ENCODE data around the gene BHLHE41. TPM values are rescaled to one million over a fixed set of nuclear protein-coding genes. Genes with fewer than 3 reads are reported as not detected.

Gene BHLHE41
- polyA plus RNA-seq, 1 donor: 3.7 TPM

DNA sequence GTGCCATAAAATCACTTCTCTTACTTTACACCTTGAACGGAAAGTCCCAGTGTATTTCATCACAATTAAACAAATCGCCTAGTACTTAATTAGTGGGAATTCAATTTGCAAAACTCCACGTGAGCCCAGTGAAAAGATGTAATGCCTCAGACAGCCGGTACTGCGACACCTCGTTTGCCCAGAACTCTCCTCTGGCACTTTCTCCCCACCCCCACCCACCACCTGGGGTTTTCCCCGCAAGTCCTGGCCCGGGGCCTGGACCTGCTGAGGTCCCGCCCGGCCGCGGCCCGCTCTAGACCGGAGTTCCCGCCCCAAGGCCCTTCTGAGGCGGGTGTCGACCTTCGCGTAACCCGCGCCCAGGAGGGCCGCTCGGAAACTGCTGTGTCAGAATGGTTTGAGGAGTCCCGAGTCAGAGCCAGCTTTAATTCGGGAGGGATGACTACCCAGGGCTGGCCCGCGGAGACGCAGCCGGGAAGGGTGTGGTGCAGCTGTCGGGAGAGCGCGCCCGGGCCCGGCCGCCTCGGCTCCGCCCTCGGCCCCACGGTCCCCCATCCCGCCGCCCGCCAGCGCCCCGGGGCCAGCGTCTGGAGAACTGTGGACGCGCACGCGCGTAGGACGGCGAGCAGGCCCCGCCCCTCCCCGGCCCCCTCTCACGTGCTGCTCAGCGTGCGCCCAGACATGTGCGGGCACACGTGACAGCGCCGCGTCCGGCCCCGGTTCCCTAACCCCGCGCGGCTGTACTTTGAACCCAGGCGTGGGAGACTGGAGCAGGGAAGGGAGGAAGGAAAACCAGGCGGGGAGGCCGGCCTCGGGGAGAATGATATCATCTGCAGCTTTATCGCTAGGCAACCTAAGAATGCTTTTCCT is 10.8 kb downstream of the BHLHE41 start:
- peak; percentile 94 for DNase-seq

DNA sequence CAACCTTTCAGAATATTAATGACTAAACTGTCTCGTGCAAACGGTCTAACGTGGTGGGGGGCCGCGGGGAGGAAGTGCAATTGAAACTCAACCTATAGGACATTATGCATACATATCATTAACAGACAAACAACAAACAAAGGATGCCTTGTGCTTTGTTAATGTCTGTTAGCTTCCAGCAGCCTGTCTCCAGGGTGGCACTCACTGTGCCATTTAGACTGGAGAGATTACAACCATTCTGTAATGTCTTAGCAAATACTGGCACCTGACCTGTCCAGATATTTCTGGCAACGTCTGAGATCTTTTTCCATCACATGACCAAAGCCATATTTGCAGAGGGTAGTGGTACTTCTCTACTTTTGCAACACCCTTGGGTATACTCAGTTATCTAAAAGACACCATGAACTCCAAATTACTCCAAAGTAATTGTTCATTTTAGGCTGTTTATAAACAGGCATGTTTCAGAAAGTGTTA is 11.6 kb downstream of the BHLHE41 start:
- DNase-seq: no peak

DNA sequence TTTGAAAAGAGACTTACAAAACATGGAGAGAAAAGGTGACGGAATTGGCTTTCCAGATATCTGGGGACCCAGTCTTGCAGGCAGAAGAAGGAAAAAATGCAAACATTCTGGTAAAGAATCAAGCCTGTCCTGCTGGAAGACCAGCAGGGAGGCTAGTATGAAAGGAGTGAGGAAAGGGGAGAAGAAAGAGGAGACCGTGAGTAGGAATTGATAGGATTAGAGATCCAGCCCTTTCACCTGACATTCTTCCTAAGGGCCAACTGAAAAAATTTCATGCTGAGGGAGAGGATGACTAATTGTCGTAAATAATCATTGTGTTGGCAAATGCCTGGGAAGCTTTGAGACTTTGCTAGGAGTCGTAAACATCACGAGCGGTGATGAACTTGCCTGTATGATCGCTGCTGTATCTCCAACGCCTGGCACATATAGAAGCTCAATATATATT is 12.1 kb downstream of the BHLHE41 start:
- no peak for DNase-seq

GRCh38 chr12:26112232-26112631 is 12.6 kb downstream of the BHLHE41 start:
- no peak for DNase-seq

- DNase-seq: peak; percentile 76
These were observed 15.4 kb downstream of the BHLHE41 start for GRCh38 chr12:26109343-26109881.

GRCh38 chr12:26108915-26109314 is 15.9 kb downstream of the BHLHE41 start:
- no peak for DNase-seq

DNA sequence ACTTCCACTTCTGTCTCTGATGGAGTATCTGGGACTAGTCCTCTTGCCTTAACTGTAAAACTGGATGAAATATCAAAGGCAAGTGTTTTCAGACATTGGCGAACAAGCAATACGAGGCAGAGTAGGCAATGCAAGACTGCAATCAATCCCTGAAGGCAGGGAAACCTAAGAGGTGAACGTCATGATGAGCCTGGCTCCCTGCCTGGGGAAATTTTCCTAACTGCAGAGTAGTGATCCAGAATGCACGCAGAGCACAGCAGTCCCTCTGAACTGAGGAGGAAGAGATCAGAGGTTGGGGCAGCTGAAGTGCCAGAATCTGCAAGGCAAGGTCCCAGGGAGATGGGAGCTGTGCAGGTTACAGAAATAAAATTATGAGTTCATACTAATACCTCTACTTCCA is 18.5 kb downstream of the BHLHE41 start:
- DNase-seq: no peak

DNA sequence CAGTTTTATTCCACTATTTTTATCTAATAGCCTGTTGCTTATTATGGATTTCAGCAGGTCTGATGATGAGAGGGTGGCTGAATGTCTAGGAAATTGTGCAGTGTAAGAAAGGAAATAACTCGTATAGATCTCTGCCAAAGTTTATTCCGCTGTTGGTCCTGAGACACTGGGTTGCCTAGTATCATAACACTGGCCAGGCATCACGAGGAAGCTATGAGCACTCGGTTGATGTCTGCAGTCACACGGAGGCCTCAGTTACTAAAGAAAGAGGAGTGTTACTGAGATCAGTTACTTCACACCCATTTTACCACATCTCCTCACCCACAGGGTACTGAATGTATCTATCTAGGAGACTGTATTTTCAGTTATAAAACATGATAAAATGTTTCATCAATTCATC is 21.9 kb downstream of the BHLHE41 start:
- DNase-seq: no peak

- no peak for DNase-seq
These were observed 23.1 kb downstream of the BHLHE41 start for GRCh38 chr12:26101763-26102162.

GRCh38 chr12:26101350-26101734 is 23.5 kb downstream of the BHLHE41 start:
- DNase-seq: no peak

DNA sequence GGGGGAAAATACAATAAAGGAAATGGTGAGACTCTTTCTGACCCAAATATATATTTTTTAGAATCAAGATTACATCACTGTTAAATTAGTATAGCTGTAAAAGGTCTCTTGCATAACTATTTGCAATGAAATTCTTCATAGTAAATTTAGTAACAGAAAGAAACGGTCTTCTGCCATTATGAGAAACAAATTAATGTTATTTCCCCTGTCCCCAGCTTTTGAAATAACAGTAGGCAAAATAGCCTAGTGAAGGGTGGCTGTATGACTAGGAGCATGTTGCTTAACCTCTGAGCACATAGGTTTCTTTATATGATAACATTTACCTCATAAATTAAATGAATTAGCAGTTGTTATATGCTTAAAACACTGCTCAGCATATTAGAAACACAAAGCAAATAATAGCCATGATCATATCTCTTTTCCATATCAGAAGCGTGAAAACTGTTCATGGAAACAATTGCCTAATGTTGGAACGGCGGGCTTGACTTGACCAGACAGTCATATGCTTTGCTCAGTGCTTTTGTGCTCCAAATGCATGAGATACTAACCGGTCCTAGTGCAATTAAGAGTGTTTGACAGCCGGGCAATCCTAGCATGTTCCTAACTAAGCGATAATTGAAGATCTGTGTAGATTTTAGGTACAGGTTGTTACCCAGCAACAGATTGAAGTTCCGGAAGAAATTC is 24.0 kb downstream of the BHLHE41 start:
- no peak for DNase-seq

GRCh38 chr12:26097046-26097878 is 27.6 kb downstream of the BHLHE41 start:
- peak; percentile 76 for DNase-seq

DNA sequence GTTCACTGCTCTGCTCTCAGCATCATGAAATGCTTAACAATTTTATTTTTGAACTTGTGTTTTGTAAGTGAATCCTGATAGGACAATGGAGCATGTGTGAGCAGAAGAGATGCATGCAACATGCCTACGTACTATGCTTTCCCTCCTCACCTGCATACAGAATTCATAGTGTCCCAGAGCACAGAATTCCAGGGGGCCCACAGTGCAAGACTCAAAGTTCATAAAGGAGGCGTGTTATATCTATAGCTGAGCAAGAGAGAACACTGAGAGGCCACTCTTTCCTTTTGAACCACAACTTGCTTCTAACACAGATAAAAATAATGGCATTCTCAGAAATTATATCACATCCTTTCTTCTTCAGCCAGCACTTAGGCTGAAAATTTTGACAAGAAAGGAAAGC is 28.8 kb downstream of the BHLHE41 start:
- DNase-seq: no peak

DNA sequence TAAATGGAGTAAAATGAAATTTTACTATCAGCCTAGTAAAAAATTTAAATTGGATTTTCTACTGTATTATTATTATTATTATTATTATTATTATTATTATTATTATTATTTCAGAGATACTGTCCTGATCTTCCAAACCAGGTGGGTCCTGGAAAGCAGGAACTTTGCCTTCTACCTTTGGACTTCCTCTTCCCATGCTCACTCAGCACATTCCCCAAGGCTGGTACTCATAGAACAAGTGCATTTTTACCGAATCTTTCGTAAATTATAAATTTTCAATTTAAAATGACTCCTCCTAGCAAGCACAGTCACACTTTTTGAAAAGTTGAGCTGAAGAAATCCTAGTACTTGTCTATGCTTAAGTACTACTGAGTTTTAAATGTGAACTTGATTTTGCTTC is 29.7 kb downstream of the BHLHE41 start:
- no peak for DNase-seq

GRCh38 chr12:26092346-26093105 is 32.3 kb downstream of the BHLHE41 start:
- no peak for DNase-seq

- DNase-seq: no peak
These were observed 33.0 kb downstream of the BHLHE41 start for GRCh38 chr12:26091822-26092221.

DNA sequence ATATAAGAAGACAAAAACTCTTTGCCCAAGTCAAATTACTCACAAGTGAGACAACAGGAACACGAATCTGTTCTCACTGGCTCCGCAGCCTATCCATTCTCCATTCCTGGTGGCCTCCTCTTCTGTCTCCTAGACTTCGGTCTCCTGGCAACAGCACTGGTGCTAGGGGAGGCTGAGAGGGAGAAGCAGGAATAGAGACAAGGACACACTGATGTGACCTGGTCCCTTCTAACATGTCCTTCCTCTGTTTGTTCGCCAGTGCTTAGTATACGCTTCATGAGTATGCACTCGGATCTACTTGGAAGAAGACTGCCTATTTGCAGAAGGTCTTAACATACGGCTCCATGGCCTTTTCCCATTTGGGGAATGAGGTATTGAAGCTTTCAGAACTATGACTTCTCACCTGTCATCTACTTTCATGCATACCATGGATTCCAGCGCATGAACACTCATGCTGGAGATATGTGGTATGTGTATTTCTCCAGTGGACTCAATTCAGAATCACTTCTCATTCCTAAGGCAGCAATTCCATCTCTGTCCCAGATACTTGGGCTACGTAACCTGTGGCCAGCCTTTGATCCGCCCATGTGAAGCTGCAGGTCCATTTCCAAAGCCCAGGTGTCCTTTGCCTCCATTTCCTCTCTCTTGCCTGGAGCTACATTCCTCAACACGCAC is 33.9 kb downstream of the BHLHE41 start:
- no peak for DNase-seq

- DNase-seq: no peak
These were observed 35.8 kb downstream of the BHLHE41 start for GRCh38 chr12:26088998-26089397.

DNA sequence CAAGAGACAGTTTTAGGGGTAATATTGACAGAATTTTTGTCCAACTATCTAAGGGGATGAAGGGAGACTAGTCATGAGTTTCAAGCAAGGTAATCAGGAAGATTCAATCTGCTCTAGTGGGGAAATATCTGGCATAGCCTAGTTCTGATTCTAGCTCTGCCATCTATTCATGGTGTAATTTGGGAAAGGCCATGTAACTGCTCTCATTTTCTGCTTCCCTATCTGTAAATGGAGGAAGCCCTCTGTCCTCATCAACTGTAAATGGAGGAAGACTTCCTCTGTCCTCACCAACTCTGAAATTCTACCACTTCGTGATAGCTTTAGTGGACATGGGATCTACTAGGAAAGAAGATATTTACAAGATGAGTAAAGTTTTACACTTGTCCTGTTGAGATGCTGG is 37.9 kb downstream of the BHLHE41 start:
- no peak for DNase-seq

- DNase-seq: no peak
These were observed 43.9 kb downstream of the BHLHE41 start for GRCh38 chr12:26080911-26081310.
